ENCODE results near the gene B4GALNT2. TPM values are rescaled to one million over a fixed set of nuclear protein-coding genes. Genes with fewer than 3 reads are reported as not detected.
A peak's percentile ranks its signal among the peaks of the same experiment; 100 is the strongest.

B4GALNT2 gene
- total RNA-seq, 1 donor from 2014 or later, result not detected

DNA sequence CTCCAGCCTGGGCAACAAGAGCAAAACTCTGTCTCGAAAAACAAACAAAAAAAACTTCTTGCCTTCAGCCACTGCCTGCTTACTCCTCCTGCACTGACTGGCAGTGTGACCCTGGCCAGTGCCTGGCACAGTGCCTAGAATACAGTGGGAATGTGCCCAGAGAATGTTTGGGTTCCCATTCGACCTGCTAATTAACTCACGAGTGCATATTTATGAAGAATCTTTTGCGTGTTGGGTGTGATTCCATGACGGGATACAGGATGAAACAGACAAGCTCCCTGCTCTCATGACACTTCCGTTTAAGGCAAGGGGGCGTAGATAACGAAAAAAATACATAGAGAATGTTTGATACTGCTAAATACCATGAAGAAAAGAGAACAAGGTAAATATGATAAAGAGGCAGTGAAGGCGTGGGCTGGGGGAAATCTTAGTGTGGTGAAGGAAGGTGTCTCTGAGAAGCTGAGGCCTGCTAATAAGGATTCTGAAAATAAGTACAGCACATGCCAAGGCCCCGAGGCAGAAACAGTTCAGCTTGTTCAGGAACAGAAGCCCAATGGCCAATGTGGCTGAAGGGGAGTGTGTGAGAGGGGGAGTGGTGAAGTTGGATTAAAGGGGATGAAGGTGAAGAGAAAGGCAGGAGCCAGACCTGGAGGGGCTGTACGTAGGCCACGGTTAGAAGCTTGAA lies 82.2 kb downstream of the B4GALNT2 start:
- Mint-ChIP-seq H3K9me3 (no peaks in the 10 kb centered on the region), H3K4me1 (peaks cover 8% of the 10 kb centered on the region), H3K4me3 (no peak overlapping the region), H3K27me3 (ENCODE audit: low read depth) (peaks cover 18% of the 10 kb centered on the region), H3K27ac (ENCODE audit: unreplicated experiment) (no peak overlapping the region), H3K36me3 (ENCODE audit: low read depth) (no peaks in the 10 kb centered on the region)
- no peak for DNase-seq (ENCODE audit: low read depth, low spot score)
- TF ChIP-seq, protein P1, sequence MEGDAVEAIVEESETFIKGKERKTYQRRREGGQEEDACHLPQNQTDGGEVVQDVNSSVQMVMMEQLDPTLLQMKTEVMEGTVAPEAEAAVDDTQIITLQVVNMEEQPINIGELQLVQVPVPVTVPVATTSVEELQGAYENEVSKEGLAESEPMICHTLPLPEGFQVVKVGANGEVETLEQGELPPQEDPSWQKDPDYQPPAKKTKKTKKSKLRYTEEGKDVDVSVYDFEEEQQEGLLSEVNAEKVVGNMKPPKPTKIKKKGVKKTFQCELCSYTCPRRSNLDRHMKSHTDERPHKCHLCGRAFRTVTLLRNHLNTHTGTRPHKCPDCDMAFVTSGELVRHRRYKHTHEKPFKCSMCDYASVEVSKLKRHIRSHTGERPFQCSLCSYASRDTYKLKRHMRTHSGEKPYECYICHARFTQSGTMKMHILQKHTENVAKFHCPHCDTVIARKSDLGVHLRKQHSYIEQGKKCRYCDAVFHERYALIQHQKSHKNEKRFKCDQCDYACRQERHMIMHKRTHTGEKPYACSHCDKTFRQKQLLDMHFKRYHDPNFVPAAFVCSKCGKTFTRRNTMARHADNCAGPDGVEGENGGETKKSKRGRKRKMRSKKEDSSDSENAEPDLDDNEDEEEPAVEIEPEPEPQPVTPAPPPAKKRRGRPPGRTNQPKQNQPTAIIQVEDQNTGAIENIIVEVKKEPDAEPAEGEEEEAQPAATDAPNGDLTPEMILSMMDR (conservative IDR thresholded peaks at IDR 0.05), result no peak

DNA sequence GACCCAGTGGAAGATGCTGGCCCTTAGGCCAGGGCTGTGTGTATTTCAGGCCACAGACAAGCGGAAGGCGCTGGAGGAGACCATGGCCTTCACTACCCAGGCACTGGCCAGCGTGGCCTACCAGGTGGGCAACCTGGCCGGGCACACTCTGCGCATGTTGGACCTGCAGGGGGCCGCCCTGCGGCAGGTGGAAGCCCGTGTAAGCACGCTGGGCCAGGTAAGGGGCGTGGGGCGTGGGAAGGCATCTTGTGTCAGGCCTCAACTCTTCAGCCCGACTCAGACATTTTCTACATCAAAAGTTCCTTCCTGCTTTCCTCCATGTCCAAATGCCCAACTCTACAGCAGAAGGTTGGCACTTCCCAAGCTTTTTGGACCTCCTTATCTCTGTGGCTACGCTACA lies 83.9 kb downstream of the B4GALNT2 start:
- no peak for DNase-seq (ENCODE audit: low read depth, low spot score)
- H3K4me1 Mint-ChIP-seq, result no peaks in the 10 kb centered on the region
- H3K9me3 Mint-ChIP-seq, result no peaks in the 10 kb centered on the region
- no peak overlapping the region for H3K4me3 Mint-ChIP-seq
- H3K27me3 Mint-ChIP-seq (ENCODE audit: low read depth), result peaks cover 11% of the 10 kb centered on the region
- TF ChIP-seq, protein P1 (conservative IDR thresholded peaks at IDR 0.05), result no peak
- H3K27ac Mint-ChIP-seq (ENCODE audit: unreplicated experiment), result peak overlapping the region; percentile 96
- H3K36me3 Mint-ChIP-seq (ENCODE audit: low read depth), result no peaks in the 10 kb centered on the region

DNA sequence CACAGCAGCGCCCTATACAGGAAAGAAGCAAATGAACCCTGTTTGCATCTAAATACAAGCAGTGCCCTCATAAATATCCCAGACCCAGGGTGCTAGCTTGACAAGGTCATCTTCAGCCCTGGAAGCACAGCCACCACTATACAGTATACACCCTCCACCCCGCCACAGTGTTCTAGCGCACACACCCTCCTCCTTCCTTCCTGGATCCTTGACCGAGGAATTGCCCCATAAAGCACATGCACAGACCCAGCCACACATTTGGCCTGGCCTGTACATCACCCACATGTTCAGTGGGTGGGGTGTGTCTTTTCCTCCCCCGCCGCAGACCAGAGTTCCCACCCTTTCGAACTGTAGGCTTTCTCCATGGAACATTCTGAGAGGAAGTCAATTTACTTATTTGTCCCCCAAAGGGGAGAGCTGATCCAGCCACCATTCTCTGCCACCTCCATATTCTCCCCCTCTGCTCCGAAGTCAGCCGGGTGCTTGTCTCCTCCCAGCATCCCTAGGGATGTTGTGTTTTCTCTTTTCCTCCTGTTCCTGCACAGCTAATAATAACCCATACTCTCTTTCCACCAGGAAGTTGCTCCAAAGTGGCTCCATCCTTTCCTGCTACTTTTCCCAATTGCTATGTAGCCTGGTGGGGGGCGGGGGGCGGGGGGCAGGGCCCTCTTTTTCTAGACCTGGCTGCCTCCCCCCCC lies 84.5 kb downstream of the B4GALNT2 start:
- no peaks in the 10 kb centered on the region for H3K36me3 Mint-ChIP-seq (ENCODE audit: low read depth)

DNA sequence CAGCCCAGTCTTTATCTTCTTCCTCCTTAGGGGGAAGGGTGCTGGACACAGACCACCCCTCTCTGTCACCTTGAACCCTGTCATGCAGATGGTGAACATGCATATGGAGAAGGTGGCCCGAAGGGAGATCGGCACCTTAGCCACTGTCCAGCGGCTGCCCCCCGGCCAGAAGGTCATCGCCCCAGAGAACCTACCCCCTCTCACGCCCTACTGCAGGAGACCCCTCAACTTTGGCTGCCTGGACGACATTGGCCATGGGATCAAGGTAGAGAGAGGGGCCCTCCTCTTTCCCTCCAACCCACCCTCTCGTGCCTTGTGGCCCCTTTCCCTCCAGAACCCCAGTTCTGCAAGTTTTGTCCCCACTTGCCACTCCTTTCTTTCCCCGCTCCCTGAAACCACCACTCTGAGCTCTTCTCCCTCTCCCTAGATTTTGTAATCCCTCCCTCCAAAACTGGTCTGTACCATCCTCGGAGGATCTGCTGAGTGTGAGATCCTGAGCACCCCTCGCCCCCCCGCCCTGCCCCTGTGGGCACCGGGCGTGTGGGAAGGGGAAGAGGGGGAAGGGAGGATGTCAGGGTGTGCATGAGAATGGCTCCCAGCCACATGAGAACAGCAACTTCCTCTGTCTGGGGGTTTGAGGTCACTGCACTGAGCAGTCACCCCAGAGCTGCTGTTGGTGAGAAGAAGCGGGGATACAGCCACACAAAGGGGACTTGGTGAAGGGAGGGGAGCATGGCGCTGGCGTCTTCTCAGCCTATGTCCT lies 85.3 kb downstream of the B4GALNT2 start:
- DNase-seq (ENCODE audit: low read depth, low spot score), result no peak
- no peaks in the 10 kb centered on the region for H3K9me3 Mint-ChIP-seq
- TF ChIP-seq, protein P1 (conservative IDR thresholded peaks at IDR 0.05), result no peak
- H3K4me3 Mint-ChIP-seq, result no peak overlapping the region
- no peaks in the 10 kb centered on the region for H3K36me3 Mint-ChIP-seq (ENCODE audit: low read depth)
- peaks cover 24% of the 10 kb centered on the region for H3K27me3 Mint-ChIP-seq (ENCODE audit: low read depth)
- no peak overlapping the region for H3K27ac Mint-ChIP-seq (ENCODE audit: unreplicated experiment)
- no peaks in the 10 kb centered on the region for H3K4me1 Mint-ChIP-seq

More for the DNA sequence above, 84.5 kb downstream of the B4GALNT2 start:
- no peak overlapping the region for H3K4me3 Mint-ChIP-seq
- peaks cover 17% of the 10 kb centered on the region for H3K27me3 Mint-ChIP-seq (ENCODE audit: low read depth)
- TF ChIP-seq, protein P1 (conservative IDR thresholded peaks at IDR 0.05), result no peak
- DNase-seq (ENCODE audit: low read depth, low spot score), result no peak
- H3K4me1 Mint-ChIP-seq, result no peaks in the 10 kb centered on the region
- H3K27ac Mint-ChIP-seq (ENCODE audit: unreplicated experiment), result no peak overlapping the region
- no peaks in the 10 kb centered on the region for H3K9me3 Mint-ChIP-seq

DNA sequence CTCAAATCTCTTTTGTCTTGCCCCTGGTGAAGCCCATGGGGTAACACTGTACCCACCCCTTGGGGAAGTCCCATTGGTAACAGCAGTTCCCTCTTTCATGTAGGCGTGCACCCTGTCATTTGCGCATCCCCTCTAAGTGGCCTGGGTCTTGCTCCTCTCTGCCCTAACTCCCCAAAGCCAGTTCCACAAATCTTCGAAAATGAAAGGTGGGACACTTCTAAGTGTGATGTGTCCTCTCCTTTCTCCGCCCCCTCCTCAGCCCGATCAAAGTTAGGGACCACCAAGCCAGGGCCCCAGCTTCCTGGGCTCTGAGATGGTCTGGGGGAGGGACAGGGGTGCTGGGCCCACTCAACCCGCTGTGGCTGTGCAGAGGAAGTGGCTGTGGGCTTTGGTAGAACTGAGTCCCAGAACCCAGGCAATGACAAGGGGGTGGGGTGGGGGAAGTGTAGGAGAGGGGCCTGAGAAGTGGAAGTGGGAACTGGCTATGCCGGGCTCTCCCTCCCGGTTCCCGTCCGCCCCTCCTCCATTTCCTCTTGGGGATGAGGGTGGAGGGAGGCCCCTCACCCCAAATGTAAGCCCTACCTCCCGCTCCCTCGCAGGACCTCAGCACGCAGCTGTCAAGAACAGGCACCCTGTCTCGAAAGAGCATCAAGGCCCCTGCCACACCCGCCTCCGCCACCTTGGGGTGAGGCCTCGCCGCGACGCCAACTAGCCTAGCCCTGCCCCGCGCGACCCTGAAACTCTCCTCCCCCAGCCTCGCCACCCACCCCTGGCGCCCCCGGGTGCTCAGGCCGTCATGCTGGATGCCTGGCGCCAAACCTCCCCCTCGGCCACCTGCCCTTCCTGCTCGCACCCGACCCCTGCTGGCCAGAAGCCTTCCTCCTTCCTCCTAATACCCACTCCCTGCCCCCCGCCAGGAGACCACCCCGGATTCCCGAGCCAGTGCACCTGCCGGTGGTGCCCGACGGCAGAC lies 86.7 kb downstream of the B4GALNT2 start:
- TF ChIP-seq, protein P1 (conservative IDR thresholded peaks at IDR 0.05), result no peak
- Mint-ChIP-seq H3K36me3 (ENCODE audit: low read depth) (no peaks in the 10 kb centered on the region), H3K27ac (ENCODE audit: unreplicated experiment) (no peak overlapping the region), H3K9me3 (no peaks in the 10 kb centered on the region), H3K4me3 (no peak overlapping the region), H3K4me1 (peaks cover 7% of the 10 kb centered on the region), H3K27me3 (ENCODE audit: low read depth) (peaks cover 38% of the 10 kb centered on the region)
- no peak for DNase-seq (ENCODE audit: low read depth, low spot score)
